Mesenchymal stem cell (in vitro differentiated cells and primary cell): Measurements from ENCODE around the gene TMEM179B.

Experiments used
- DNase-seq: peaks from one replicate; pipeline ENCODE4 v3.0.0-alpha.2; 2013
- H2AFZ ChIP-seq: one replicate; pipeline ENCODE4 v1.6.1; 2013; ENCODE audit warnings: low read depth, mild to moderate bottlenecking, control low read depth, inconsistent platforms, low read length, moderate library complexity
- H2AK5ac ChIP-seq: 2 replicates; pipeline ENCODE4 v1.6.1; 2013; ENCODE audit warnings: low read length, moderate library complexity, mild to moderate bottlenecking, inconsistent platforms; ENCODE audit not compliant: severe bottlenecking
- H2BK120ac ChIP-seq: one replicate; pipeline ENCODE4 v1.6.1; 2013; ENCODE audit warnings: low read depth, mild to moderate bottlenecking, inconsistent platforms, low read length, moderate library complexity
- H2BK12ac ChIP-seq, 2 experiments: one replicate each; pipeline ENCODE4 v1.6.1; 2013; ENCODE audit warnings: inconsistent platforms in 2 of 2, low read length in 2 of 2, mild to moderate bottlenecking in 2 of 2, moderate library complexity in 2 of 2, control low read depth in 1 of 2
- H2BK15ac ChIP-seq: one replicate; pipeline ENCODE4 v1.6.1; 2013; ENCODE audit warnings: mild to moderate bottlenecking, low read depth, inconsistent platforms; ENCODE audit not compliant: poor library complexity, severe bottlenecking
- H2BK5ac ChIP-seq: 2 replicates; pipeline ENCODE4 v1.6.1; 2013; ENCODE audit warnings: low read depth, mild to moderate bottlenecking, low read length, control low read depth, inconsistent platforms; ENCODE audit not compliant: poor library complexity, severe bottlenecking
- H3K14ac ChIP-seq, 2 experiments: one replicate each; pipeline ENCODE4 v1.6.1; 2013; ENCODE audit warnings: inconsistent platforms in 2 of 2, low read length in 2 of 2, control low read depth in 1 of 2, mild to moderate bottlenecking in 1 of 2, moderate library complexity in 1 of 2
- H3K18ac ChIP-seq, 2 experiments: one replicate each; pipeline ENCODE4 v1.6.1; 2013; ENCODE audit warnings: inconsistent platforms in 2 of 2, low read length in 2 of 2, control low read depth in 1 of 2, low read depth in 1 of 2, mild to moderate bottlenecking in 1 of 2
- H3K23ac ChIP-seq, 2 experiments: one replicate each; pipeline ENCODE4 v1.6.1; 2013; ENCODE audit warnings: inconsistent platforms in 2 of 2, low read length in 2 of 2, mild to moderate bottlenecking in 2 of 2, moderate library complexity in 2 of 2, control low read depth in 1 of 2
- H3K27ac ChIP-seq: 2 replicates; pipeline ENCODE4 v1.5.1; 2013; ENCODE audit warnings: mild to moderate bottlenecking, moderate library complexity, low read length, control low read depth, inconsistent platforms; ENCODE audit not compliant: poor library complexity, severe bottlenecking
- H3K27me3 ChIP-seq, 2 experiments: 2 replicates each; pipeline versions ENCODE4 v1.6.1 to v1.7.0; 2013; ENCODE audit warnings: low read length in 2 of 2, mild to moderate bottlenecking in 2 of 2, moderate library complexity in 2 of 2, control low read depth in 1 of 2, inconsistent platforms in 1 of 2; ENCODE audit not compliant: control insufficient read depth in 1 of 2, insufficient read depth in 1 of 2
- H3K36me3 ChIP-seq, 2 experiments: 2 replicates each; pipeline versions ENCODE4 v1.6.1 to v1.7.0; 2013; ENCODE audit warnings: low read length in 2 of 2, control low read depth in 1 of 2, inconsistent platforms in 1 of 2, low read depth in 1 of 2, mild to moderate bottlenecking in 1 of 2; ENCODE audit not compliant: insufficient read depth in 2 of 2, control insufficient read depth in 1 of 2
- H3K4ac ChIP-seq, 2 experiments: one replicate each; pipeline ENCODE4 v1.6.1; 2013; ENCODE audit warnings: inconsistent platforms in 2 of 2, low read length in 2 of 2, mild to moderate bottlenecking in 2 of 2, moderate library complexity in 2 of 2, control low read depth in 1 of 2, low read depth in 1 of 2
- H3K4me1 ChIP-seq: 2 replicates; pipeline ENCODE4 v1.6.1; 2013; ENCODE audit warnings: low read depth, low read length, control low read depth; ENCODE audit not compliant: control insufficient read depth, insufficient read depth
- H3K4me2 ChIP-seq: 2 replicates; pipeline ENCODE4 v1.6.1; 2013; ENCODE audit warnings: low read length, mild to moderate bottlenecking, inconsistent platforms; ENCODE audit not compliant: poor library complexity, severe bottlenecking
- H3K4me3 ChIP-seq, 2 experiments: 2 replicates each; pipeline versions ENCODE4 v1.5.1 to v1.7.0; 2013; ENCODE audit warnings: low read length in 2 of 2, mild to moderate bottlenecking in 2 of 2, control low read depth in 1 of 2, low read depth in 1 of 2; ENCODE audit not compliant: insufficient read depth in 1 of 2
- H3K79me1 ChIP-seq: replicated peaks from 2 replicates; pipeline ENCODE4 v1.6.1; 2013; ENCODE audit warnings: mild to moderate bottlenecking, control low read depth, low read length, inconsistent platforms; ENCODE audit not compliant: poor library complexity, severe bottlenecking
- H3K9ac ChIP-seq: 2 replicates; pipeline ENCODE4 v1.7.0; 2013; ENCODE audit warnings: mild to moderate bottlenecking, low read length, moderate library complexity
- H3K9me3 ChIP-seq: 2 replicates; pipeline ENCODE4 v1.7.0; 2013; ENCODE audit warnings: mild to moderate bottlenecking, low read length; ENCODE audit not compliant: control insufficient read depth
- H4K8ac ChIP-seq: one replicate; pipeline ENCODE4 v1.6.1; 2013; ENCODE audit warnings: inconsistent platforms, mild to moderate bottlenecking, low read length, moderate library complexity
- H4K91ac ChIP-seq: one replicate; pipeline ENCODE4 v1.6.1; 2013; ENCODE audit warnings: mild to moderate bottlenecking, low read length, inconsistent platforms
- WGBS: methylation state at CpG from one replicate; pipeline ENCODE4 v1.1.7; 2013; ENCODE audit warnings: mixed read lengths; 5-methylcytosine and 5-hydroxymethylcytosine counted together

TMEM179B gene

GRCh38 chr11:62778441-62778840 lies 8.8 kb upstream of the TMEM179B start:
- H3K9me3 ChIP-seq, result no peaks in the 10 kb centered on the region
- 94% methylated on average over 3 of the region's 3 CpGs for WGBS
- no peak overlapping the region for H3K9ac ChIP-seq
- no peak overlapping the region for H4K8ac ChIP-seq
- no peak overlapping the region for H3K4me2 ChIP-seq
- no peak overlapping the region for H3K18ac ChIP-seq
- no peaks in the 10 kb centered on the region for H3K4me1 ChIP-seq
- H3K23ac ChIP-seq, result no peak overlapping the region
- H2AK5ac ChIP-seq, result no peak overlapping the region
- no peak overlapping the region for H2BK15ac ChIP-seq
- H2BK12ac ChIP-seq, result no peak overlapping the region
- H3K27ac ChIP-seq, result no peak overlapping the region
- peaks cover 55 to 67% of the 10 kb centered on the region in 2 experiments for H3K36me3 ChIP-seq
- no peak overlapping the region for H3K14ac ChIP-seq
- no peak overlapping the region for H2AFZ ChIP-seq
- no peak overlapping the region for H2BK5ac ChIP-seq
- H2BK120ac ChIP-seq, result no peak overlapping the region
- no peak overlapping the region for H4K91ac ChIP-seq
- H3K4ac ChIP-seq, result no peak overlapping the region
- H3K4me3 ChIP-seq, result no peak overlapping the region
- no peak for DNase-seq
- peaks cover 32% of the 10 kb centered on the region for H3K79me1 ChIP-seq
- no peaks in the 10 kb centered on the region for H3K27me3 ChIP-seq

- no peaks in the 10 kb centered on the region for H3K9me3 ChIP-seq
- H4K91ac ChIP-seq, result no peak overlapping the region
- no peak overlapping the region for H3K27ac ChIP-seq
- H3K36me3 ChIP-seq, result peaks cover 34 to 45% of the 10 kb centered on the region in 2 experiments
- H2BK15ac ChIP-seq, result no peak overlapping the region
- no peak overlapping the region for H3K4ac ChIP-seq
- no peak overlapping the region for H2BK120ac ChIP-seq
- H4K8ac ChIP-seq, result no peak overlapping the region
- 94% methylated on average over 6 of the region's 7 CpGs for WGBS
- H2BK5ac ChIP-seq, result no peak overlapping the region
- no peak overlapping the region for H3K4me3 ChIP-seq
- peaks cover 15% of the 10 kb centered on the region for H3K79me1 ChIP-seq
- H2AFZ ChIP-seq, result no peak overlapping the region
- no peak for DNase-seq
- H3K4me2 ChIP-seq, result no peak overlapping the region
- no peak overlapping the region for H3K23ac ChIP-seq
- peaks cover 4% of the 10 kb centered on the region for H3K4me1 ChIP-seq
- H3K9ac ChIP-seq, result no peak overlapping the region
- H2BK12ac ChIP-seq, result no peak overlapping the region
- no peak overlapping the region for H3K18ac ChIP-seq
- no peaks in the 10 kb centered on the region for H3K27me3 ChIP-seq
- H2AK5ac ChIP-seq, result no peak overlapping the region
- no peak overlapping the region for H3K14ac ChIP-seq
These were observed 4.4 kb upstream of the TMEM179B start for GRCh38 chr11:62782753-62783152.

GRCh38 chr11:62786318-62787004 lies 741 bp upstream of the TMEM179B start:
- H2BK5ac ChIP-seq, result peak overlapping the region; percentile 40
- peaks cover 10% of the 10 kb centered on the region for H3K79me1 ChIP-seq
- no peak overlapping the region for H3K23ac ChIP-seq
- H3K14ac ChIP-seq, result no peak overlapping the region
- H3K4me3 ChIP-seq, result peak overlapping the region; percentile 90 to 92
- no peaks in the 10 kb centered on the region for H3K9me3 ChIP-seq
- H3K36me3 ChIP-seq, result peaks cover 38 to 48% of the 10 kb centered on the region in 2 experiments
- peaks cover 16% of the 10 kb centered on the region for H3K4me1 ChIP-seq
- no peak overlapping the region for H2AK5ac ChIP-seq
- peak overlapping the region; percentile 83 for H2AFZ ChIP-seq
- peak overlapping the region; percentile 89 for H2BK15ac ChIP-seq
- H4K8ac ChIP-seq, result peak overlapping the region; percentile 59
- peak overlapping the region; percentile 55 for H2BK120ac ChIP-seq
- H3K4ac ChIP-seq, result peak overlapping the region in 1 of 2 experiments; percentile 69
- WGBS, result 3% methylated on average over 43 of the region's 51 CpGs
- H3K4me2 ChIP-seq, result peak overlapping the region; percentile 99
- H4K91ac ChIP-seq, result peak overlapping the region; percentile 31
- H3K27me3 ChIP-seq, result no peaks in the 10 kb centered on the region
- H3K27ac ChIP-seq, result peak overlapping the region; percentile 52
- peak overlapping the region; percentile 91 for H3K9ac ChIP-seq
- DNase-seq, result peak; percentile 88
- H2BK12ac ChIP-seq, result no peak overlapping the region
- H3K18ac ChIP-seq, result peak overlapping the region; percentile 75 to 86

GRCh38 chr11:62788991-62789390 lies 1.8 kb downstream of the TMEM179B start:
- Histone ChIP-seq H2BK5ac (no peak overlapping the region), H3K9ac (peak overlapping the region; percentile 31), H3K4ac (no peak overlapping the region), H3K79me1 (peaks cover 2% of the 10 kb centered on the region), H3K27ac (peak overlapping the region; percentile 4), H3K36me3 (peaks cover 42 to 50% of the 10 kb centered on the region in 2 experiments), H4K91ac (no peak overlapping the region), H3K18ac (no peak overlapping the region), H3K4me3 (peak overlapping the region; percentile 12 to 92), H4K8ac (peak overlapping the region; percentile 56), H2BK12ac (no peak overlapping the region), H2BK15ac (no peak overlapping the region), H3K9me3 (no peaks in the 10 kb centered on the region), H3K23ac (peak overlapping the region in 1 of 2 experiments; percentile 57), H3K4me2 (no peak overlapping the region), H2AK5ac (no peak overlapping the region), H2BK120ac (no peak overlapping the region), H3K14ac (no peak overlapping the region), H3K4me1 (peaks cover 20% of the 10 kb centered on the region), H3K27me3 (no peaks in the 10 kb centered on the region), H2AFZ (no peak overlapping the region)
- 93% methylated on average over 5 of the region's 5 CpGs for WGBS
- DNase-seq, result no peak
